ENCODE measurements around the gene MYOT.
A peak's percentile ranks its signal among the peaks of the same experiment; 100 is the strongest.
"Not testable (repeated sequence)": the region's sequence is repeated elsewhere in the genome, so short reads cannot be mapped to it uniquely, and the experiment has no call there.

The MYOT gene, protein sequence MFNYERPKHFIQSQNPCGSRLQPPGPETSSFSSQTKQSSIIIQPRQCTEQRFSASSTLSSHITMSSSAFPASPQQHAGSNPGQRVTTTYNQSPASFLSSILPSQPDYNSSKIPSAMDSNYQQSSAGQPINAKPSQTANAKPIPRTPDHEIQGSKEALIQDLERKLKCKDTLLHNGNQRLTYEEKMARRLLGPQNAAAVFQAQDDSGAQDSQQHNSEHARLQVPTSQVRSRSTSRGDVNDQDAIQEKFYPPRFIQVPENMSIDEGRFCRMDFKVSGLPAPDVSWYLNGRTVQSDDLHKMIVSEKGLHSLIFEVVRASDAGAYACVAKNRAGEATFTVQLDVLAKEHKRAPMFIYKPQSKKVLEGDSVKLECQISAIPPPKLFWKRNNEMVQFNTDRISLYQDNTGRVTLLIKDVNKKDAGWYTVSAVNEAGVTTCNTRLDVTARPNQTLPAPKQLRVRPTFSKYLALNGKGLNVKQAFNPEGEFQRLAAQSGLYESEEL

DNA sequence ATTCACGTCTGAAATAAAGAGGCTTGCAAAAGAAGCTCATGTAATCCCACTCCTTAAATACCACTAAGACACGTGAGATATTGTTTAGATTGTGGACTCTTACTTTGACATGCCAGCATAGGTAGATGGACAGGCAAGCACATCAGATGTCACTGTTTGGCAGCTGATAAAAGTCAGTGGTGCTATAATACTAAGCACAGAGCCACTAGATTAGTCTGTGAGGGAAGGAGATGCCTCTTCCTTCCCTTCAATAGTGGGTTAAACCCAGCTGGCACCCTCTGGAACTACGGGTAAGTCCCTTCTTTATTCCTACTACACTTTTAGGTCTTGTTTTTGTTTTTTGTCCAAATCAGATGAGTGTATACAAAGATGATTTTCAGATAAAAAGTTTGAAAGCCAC, at the start of gene MYOT:
Gene MYOT (plus strand): TSS at position 197 of the 400 bp plus-strand sequence. CDS start 2,792 bp downstream, outside the sequence.
- DNase-seq (ENCODE audit: low spot score), result no peak

DNA sequence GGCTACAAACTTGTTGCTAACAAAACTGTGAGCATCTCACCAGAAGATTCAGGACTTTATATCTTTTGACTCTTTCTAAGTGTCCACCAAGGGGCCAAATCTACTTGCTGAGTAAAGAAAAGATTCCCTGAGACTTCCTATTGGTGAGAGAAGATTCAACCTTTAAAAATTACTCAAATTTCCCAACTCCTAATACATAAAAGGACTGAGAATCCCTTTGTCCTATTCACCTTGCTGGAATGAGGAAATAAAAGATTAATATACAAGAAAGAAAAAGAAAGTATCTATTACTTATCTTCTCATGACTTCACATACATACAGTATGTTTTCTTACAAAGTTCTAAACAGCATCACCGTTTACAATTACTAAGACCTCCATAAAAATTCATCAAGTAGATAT, 47.9 kb upstream of the MYOT start:
- peak; percentile 63 for DNase-seq (ENCODE audit: low spot score)

- peak; percentile 67 for DNase-seq (ENCODE audit: low spot score)
Observed at GRCh38 chr5:137822158-137822764, 45.4 kb upstream of the MYOT start.

DNA sequence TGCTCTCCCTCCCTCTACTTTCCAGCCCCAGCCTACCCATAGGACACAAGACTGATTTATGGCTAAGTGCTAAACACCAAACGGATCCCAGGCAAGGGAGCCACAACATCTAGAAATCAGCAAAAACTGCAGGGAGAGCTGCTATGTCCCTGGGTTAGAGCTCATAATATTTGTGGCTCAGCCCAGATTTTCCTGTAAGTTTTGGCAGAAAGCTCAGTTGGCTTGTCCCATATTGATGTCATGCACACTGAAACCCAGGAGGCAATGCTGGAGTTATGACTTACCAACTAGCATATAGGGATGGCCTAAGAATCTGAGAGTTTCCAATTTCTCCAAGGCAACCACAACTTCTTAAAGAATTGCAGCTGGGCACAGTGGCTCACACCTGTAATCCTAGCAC, 44.7 kb upstream of the MYOT start:
- DNase-seq (ENCODE audit: low spot score), result no peak

- peak; percentile 44 for DNase-seq (ENCODE audit: low spot score)
Observed at GRCh38 chr5:137825165-137825564, 42.5 kb upstream of the MYOT start.

GRCh38 chr5:137826067-137826466, 41.6 kb upstream of the MYOT start:
- no peak for DNase-seq (ENCODE audit: low spot score)

- no peak for DNase-seq (ENCODE audit: low spot score)
Observed at GRCh38 chr5:137828180-137828579, 39.5 kb upstream of the MYOT start.

- DNase-seq (ENCODE audit: low spot score), result no peak
Observed at GRCh38 chr5:137828664-137829063, 39.0 kb upstream of the MYOT start.

DNA sequence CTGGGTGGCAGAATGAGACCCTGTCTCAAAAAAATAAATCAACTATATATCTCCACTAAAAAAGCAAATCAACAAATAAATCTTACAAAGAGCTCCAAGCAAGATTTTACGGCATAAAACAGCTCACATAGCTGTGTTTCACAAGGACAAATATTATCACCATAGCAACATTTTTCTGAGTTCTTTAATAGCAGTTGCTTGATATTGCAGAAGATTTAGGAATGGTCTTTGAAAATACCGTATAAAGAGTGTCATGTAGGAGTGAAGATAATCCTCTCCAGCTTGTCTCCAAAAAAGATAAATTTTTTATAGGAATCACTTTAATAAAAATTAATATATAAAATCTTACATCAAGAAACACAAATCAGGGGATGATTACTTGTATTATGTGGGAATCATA, 36.6 kb upstream of the MYOT start:
- no peak for DNase-seq (ENCODE audit: low spot score)

GRCh38 chr5:137831526-137831925, 36.1 kb upstream of the MYOT start:
- no peak for DNase-seq (ENCODE audit: low spot score)

DNA sequence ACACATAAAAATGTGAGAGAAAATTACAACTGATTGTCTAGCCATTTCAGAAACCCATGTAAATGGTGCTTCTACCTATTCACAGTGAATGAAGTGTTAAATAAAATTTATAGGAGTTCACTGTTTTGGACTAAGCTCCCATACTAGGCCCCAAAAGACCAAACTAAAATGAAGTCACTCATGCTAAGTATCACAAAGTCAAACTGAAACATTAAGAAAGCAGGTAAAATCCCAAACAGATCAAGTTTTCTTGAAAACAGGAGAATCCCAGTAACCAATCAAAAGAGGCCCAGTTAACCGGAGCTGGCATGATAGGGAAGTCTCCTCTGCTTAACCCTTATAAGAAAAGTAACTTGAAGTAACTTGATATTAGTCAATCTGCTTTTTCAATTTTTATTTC, 35.2 kb upstream of the MYOT start:
- DNase-seq (ENCODE audit: low spot score), result no peak

- peak; percentile 92 for DNase-seq (ENCODE audit: low spot score)
Observed at GRCh38 chr5:137833463-137833862, 34.2 kb upstream of the MYOT start.

GRCh38 chr5:137834498-137835049, 33.1 kb upstream of the MYOT start:
- no peak for DNase-seq (ENCODE audit: low spot score)

- no peak for DNase-seq (ENCODE audit: low spot score)
Observed at GRCh38 chr5:137836298-137836697, 31.4 kb upstream of the MYOT start.

- peak; percentile 4 for DNase-seq (ENCODE audit: low spot score)
Observed at GRCh38 chr5:137836997-137837396, 30.7 kb upstream of the MYOT start.

- no peak for DNase-seq (ENCODE audit: low spot score)
Observed at GRCh38 chr5:137837491-137838394, 29.9 kb upstream of the MYOT start.

GRCh38 chr5:137838976-137839375, 28.7 kb upstream of the MYOT start:
- DNase-seq (ENCODE audit: low spot score), result no peak

- no peak for DNase-seq (ENCODE audit: low spot score)
Observed at GRCh38 chr5:137842296-137842695, 25.4 kb upstream of the MYOT start.

DNA sequence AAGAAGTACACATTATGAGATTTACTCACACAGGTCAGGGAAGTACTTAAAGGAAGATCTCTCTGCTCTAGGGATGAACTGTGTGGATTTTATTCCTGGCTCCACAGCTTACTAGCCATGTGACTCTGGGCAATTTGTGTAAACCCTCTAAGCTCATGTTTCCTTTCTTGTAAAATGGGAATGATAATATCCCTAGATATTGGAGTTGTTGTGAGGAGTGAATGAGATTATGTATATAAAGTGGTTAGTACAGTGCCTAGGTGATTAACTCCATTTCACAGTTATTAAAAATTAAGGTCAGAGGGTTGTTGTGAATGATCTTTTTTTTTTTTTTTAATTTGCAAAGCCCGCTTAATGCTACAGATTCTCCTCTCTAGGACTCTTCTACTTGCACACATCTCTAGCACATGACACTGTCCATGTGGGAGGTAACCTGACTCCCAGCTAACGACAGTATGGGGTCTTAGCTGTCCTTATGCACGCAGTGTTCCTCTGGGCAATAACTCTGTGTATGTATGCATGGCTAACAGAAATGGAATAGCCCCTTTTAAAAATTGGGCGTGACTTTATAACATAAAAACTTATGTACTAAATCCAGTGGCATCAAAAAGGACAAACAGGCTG, 23.9 kb upstream of the MYOT start:
- DNase-seq (ENCODE audit: low spot score), result no peak

DNA sequence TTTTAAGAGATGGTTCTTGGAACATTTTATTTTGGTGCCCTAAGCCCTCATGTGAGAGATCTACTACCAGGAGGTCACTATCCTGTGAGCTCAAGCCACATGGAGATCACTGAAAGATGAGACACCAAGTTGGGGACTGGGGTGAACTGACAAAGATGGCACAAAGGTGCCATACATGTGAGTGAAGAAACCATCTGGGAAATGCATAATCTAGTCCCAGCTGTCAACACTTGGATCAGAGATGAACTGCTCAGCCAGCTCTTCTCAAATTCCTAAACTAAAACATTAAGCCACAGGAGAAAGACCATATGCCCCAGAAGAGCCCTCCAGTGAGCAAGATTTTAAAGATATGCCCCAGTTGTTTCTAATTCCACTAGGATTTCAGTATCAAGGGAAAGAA, 22.2 kb upstream of the MYOT start:
- no peak for DNase-seq (ENCODE audit: low spot score)

DNA sequence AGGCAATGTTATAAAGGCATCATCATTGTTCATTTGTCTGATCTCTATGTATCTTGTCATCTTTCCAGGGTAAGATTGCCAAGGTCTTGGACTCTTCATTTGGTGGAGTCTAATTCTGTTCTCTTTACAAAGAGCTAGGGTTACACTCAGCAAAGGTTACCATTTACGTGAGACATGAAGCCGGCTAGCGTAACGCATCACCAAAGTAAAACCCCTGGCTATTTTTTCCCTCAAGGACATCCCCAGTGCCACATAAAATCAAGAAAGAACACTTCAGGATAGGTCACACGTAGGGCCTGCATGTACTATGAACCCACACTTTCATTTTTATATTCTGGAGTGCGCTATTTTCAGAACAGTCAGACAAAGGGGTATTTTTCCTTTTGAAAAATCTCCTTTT, 20.0 kb upstream of the MYOT start:
- DNase-seq (ENCODE audit: low spot score), result no peak

- not testable (repeated sequence) for DNase-seq (ENCODE audit: low spot score)
Observed at GRCh38 chr5:137853165-137853564, 14.5 kb upstream of the MYOT start.
